Stimulated activated naive CD8-positive, alpha-beta T cell treated with anti-CD3 and anti-CD28 coated beads, Interleukin-15, Interleukin-2, amounts not matched to agents 100 U/mL and 50 U/mL, for 24 hours (primary cell): ENCODE measurements around the gene CRYBB3.

ENCODE experiments used
- ATAC-seq: fragments of 150-1000 bp; cut with Tn5 transposase; one replicate; pipeline ENCODE4 v1.10.0; 2021
- DNase-seq: peaks from one replicate; pipeline ENCODE4 v3.0.0; 2021

CRYBB3 gene

GRCh38 chr22:25199731-25200520 lies at the start of gene CRYBB3:
Gene CRYBB3 (plus strand): TSS chr22:25199858. CDS start chr22:25201397, 1,539 bp downstream.
- DNase-seq = no peak
- ATAC-seq = no peak

- ATAC-seq = no peak
- DNase-seq = no peak
Measured at GRCh38 chr22:25153961-25154666, 45.5 kb upstream of the CRYBB3 start.

DNA sequence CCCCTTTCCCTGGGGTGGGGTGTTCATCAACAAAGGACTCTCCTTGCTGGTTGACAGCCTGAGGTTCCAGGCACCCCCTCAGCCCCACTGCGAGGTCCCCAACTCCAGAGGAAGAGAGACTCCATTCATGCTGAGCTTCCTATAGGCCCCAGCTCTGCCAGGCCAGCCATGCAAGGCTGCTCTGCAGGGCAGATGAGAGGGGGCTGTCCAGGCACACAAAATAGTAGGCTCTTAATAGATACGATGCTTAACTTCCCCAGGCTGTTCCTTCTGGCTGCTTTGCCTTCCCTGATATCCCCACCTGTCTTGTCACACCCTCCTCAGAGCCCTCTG lies 45.0 kb upstream of the CRYBB3 start:
- DNase-seq (no peak), ATAC-seq (no peak)

- ATAC-seq (no peak), DNase-seq (no peak)
Measured at GRCh38 chr22:25156736-25157135, 42.9 kb upstream of the CRYBB3 start.

- ATAC-seq (no peak), DNase-seq (no peak)
Measured at GRCh38 chr22:25159028-25159427, 40.6 kb upstream of the CRYBB3 start.

DNA sequence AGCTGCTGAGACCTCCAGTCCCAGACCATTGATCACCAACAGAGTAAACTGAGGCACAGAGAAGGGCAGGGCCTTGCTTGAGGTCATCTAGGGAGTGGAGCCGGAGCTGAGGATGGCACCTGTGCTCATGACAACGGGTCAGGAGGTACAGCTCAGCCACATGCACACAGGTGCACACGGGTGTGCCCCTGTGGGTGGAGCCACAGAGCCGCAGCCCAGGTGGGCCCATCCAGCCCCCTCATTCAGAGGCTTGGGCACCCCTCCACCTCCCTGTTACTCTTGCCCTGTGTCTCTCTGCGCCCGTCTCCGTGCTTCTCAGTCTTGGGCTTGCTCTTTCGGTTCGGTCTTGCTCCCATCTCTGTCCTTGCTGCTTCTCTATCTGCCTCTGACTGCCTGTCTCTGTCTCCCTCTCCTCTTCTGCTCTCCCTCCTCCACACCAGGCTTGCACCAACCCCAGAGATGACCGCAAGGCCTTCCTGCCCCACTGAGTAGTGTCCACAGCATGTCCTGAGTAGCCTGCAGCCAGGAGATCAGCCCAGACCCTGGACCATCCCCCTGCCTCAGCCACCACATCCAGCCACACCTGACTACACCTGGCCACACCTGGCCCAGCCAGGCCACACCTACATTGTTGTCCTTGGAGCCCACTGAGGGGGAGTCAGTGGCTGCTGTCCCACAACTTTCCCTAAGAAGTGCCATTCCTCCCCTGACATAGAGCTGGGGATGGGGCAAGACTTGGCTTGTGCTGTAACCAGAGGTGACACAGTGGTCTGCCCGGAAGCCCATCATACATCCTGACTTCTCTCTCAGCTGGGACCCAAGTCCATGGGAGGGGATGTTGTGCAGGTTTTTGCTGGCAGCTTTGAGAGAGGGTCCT lies 39.3 kb upstream of the CRYBB3 start:
- ATAC-seq (no peak), DNase-seq (no peak)

GRCh38 chr22:25161017-25161915 lies 38.4 kb upstream of the CRYBB3 start:
- peak; percentile 84 for ATAC-seq
- peak; percentile 15 for DNase-seq

GRCh38 chr22:25161916-25162530 lies 37.6 kb upstream of the CRYBB3 start:
- DNase-seq (no peak), ATAC-seq (no peak)

DNA sequence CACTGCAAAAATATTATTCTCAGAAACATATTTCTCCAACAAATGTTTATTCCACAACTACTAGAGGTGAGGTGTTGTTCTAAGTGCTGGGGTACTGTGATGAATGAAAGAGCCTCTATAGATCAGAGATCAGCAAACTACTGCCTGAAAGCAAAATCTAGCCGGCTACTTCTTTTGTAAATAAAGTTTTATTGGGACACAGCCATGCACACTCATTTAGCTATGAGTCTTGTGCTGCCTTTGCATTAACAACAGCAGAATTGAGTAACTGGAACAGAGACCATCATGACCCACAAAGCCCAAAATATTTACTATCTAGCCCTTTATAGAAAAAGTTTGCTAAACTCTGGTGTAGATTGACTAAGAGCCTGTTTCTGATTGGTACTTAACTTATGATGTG lies 37.1 kb upstream of the CRYBB3 start:
- no peak for DNase-seq

GRCh38 chr22:25165785-25166184 lies 33.9 kb upstream of the CRYBB3 start:
- no peak for DNase-seq
- ATAC-seq = no peak

More for the DNA sequence above, 37.1 kb upstream of the CRYBB3 start:
- ATAC-seq = no peak

GRCh38 chr22:25166266-25167040 lies 33.2 kb upstream of the CRYBB3 start:
- DNase-seq (no peak), ATAC-seq (no peak)

DNA sequence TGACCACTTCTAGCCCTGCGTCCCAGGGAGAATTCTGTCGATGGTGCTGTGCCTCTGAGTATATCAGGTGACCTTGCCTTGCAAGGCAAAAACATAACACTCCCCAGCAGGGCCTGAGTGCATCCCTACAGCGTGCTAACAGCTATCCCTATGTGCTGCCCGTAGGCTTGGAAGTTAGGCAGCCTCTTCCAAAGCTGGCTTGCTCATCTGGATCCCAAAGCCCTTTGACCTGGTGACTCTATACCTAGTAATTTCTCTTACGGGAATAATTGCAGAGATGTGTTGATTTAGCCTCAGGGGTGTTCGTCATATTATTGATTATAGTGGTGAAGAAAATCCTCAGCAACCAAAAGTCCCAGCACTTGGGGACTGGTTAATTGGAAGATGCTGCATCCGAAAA lies 32.6 kb upstream of the CRYBB3 start:
- ATAC-seq (no peak), DNase-seq (no peak)

DNA sequence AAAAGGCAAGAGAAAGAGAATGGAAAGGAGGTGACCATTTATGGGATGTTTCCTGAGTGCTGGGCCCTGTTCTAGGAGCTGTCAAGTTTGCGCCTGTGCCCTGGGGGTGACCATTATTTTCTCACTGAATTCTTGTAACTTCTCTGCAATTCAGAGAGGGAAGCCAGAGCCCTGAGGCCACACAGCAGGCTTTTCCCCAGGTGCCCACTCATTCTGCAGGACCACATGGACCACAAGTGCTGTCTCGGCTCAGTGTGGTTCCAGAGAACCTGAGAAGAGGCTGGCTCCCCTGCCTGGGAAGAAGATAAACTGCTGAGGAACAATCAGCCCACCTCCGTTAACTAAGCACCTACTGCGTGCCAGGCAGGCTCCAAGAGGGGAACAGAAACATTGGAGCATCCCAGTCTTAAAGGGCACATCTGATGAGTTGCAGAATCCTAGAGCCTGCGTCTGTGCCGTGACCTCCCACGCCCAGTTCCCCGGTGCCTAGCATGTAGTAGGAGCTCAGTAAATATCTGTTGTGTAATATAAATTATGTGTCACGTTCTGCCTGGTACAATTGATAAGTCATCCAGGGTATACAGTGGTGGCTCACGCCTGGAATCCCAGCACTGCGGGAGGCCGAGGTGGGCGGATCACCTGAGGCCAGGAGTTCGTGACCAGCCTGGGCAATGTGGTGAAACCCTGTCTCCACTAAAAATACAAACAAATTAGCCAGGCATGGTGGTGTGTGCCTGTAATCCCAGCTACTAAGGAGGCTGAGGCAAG lies 31.6 kb upstream of the CRYBB3 start:
- no peak for ATAC-seq
- no peak for DNase-seq

DNA sequence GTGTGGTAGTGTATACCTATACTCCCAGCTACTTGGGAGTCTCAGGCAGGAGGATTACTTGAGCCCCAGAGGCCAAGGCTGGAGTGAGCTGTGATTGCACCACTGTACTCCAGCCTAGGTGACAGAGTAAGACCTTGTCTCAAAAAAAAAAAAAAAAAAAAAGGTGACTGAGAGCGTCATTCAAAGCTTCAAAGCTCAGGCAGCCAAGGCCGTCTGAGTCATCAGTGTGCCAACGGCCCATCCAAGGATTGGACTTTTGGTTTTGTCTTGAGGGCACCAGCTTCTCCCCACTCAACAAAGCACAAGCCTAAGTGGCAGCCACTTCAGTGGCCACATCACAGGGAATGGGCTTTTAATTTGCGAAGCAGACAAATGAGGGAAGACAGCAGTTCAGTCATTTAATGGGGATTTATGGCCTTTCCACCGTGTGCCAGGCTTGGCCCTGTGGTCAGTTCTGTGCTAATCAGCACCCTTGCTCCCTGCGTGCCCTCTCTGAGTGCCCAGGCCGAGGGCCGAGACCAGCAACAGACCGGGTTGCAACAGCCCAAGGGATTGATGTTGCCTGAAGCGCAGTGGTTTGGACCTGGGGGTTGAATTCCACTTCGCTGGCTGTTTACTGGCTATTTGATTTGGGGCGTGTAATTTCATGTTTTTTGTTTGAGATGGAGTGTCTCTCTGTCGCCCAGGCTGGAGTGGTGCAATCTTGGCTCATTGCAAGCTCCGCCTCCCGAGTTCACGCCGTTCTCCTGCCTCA lies 30.2 kb upstream of the CRYBB3 start:
- DNase-seq (no peak), ATAC-seq (no peak)

- ATAC-seq = no peak
Measured at GRCh38 chr22:25170426-25170980, 29.2 kb upstream of the CRYBB3 start.

GRCh38 chr22:25172153-25172552 lies 27.5 kb upstream of the CRYBB3 start:
- DNase-seq (peak; percentile 39), ATAC-seq (peak; percentile 49)

More at GRCh38 chr22:25170426-25170980, 29.2 kb upstream of the CRYBB3 start:
- DNase-seq = no peak

- no peak for ATAC-seq
- no peak for DNase-seq
Measured at GRCh38 chr22:25174156-25174887, 25.3 kb upstream of the CRYBB3 start.

DNA sequence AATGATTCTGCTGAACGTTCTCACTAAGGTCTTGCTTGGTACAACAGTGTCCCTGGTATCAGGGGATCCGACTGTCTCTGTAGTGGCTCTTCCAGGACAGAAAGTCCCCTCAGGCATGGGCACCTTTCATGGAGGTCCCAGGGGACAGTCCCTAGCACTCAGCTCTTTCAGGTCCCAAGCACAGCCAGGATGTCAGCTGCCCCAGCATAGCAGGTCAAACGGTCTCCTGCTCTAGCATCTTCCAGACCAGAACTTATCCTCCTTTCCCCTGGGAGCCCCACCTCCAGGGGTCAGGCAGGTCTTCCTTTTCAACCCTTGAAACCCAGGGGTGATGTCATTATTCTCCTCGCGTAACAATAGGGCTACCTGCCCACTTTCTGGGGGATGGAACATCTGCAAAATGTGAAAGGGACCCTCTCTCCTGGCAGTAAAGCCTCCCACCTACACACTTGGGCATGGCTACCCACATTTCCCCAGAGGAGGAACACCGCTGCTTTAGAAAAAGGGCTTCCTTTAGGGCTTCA lies 24.7 kb upstream of the CRYBB3 start:
- DNase-seq (no peak), ATAC-seq (no peak)
